ENCODE data around the gene FOSL1.

- TF ChIP-seq CTCF (optimal IDR thresholded peaks at IDR 0.05 in 1 of 3, IDR thresholded peaks at IDR 0.05 in 1 of 3, conservative IDR thresholded peaks at IDR 0.05 in 1 of 3; ENCODE audit: extremely low read depth in 1 of 3, insufficient read depth in 2 of 3, low read length in 3 of 3), result no peak
- no peak for TF ChIP-seq EZH2 (IDR thresholded peaks at IDR 0.05; ENCODE audit: low read length)
Measured at GRCh38 chr11:65921033-65921555, 20.9 kb upstream of the FOSL1 start.

All from keratinocyte (primary cell).